ENCODE measurements around the gene PPIL1. TPM values are rescaled to one million over a fixed set of nuclear protein-coding genes. Genes with fewer than 3 reads are reported as not detected.
A peak's percentile ranks its signal among the peaks of the same experiment; 100 is the strongest.

The PPIL1 gene
- total RNA-seq, 1 experiment from 2014 or later, result 91.1 TPM

GRCh38 chr6:36825994-36826393 is 48.6 kb downstream of the PPIL1 start:
- Histone ChIP-seq H3K36me3 (replicated peaks; ENCODE audit: control insufficient read depth, insufficient read depth, low read length) (no peaks in the 10 kb centered on the region), H3K27me3 (ENCODE audit: control insufficient read depth, insufficient read depth, low read length) (no peaks in the 10 kb centered on the region), H3K4me3 (ENCODE audit: insufficient read depth, low read depth, low read length) (no peak overlapping the region)
- DNase-seq, result no peak

- Histone ChIP-seq H3K36me3 (replicated peaks; ENCODE audit: control insufficient read depth, insufficient read depth, low read length) (no peaks in the 10 kb centered on the region), H3K27me3 (ENCODE audit: control insufficient read depth, insufficient read depth, low read length) (no peaks in the 10 kb centered on the region), H3K4me3 (ENCODE audit: insufficient read depth, low read depth, low read length) (no peak overlapping the region)
- no peak for DNase-seq
Measured at GRCh38 chr6:36825452-36825851, 49.2 kb downstream of the PPIL1 start.

DNA sequence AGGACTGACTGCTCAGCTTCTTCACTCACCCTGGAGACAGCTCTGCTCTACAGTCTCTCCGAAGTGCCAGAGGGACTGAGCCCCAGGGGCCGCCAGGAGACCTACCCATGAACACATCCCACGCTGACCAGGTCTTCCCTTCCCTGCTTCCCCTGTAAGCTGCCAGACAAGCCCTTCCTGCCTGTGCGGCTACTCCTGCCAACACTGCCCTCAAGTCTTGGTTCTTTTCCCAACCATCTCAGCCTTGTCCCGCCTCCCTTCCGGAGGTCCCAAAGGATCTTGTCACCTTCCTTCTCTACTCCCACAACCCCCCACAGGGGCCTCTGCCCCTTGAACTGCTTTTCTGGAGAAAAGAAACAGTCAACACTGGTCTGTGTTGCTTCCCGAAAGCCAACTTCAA is 50.4 kb downstream of the PPIL1 start:
- no peaks in the 10 kb centered on the region for H3K27me3 ChIP-seq (ENCODE audit: control insufficient read depth, insufficient read depth, low read length)

GRCh38 chr6:36823421-36824096 is 51.0 kb downstream of the PPIL1 start:
- Histone ChIP-seq H3K27me3 (ENCODE audit: control insufficient read depth, insufficient read depth, low read length) (no peaks in the 10 kb centered on the region), H3K4me3 (ENCODE audit: insufficient read depth, low read depth, low read length) (no peak overlapping the region), H3K36me3 (replicated peaks; ENCODE audit: control insufficient read depth, insufficient read depth, low read length) (no peaks in the 10 kb centered on the region)
- no peak for DNase-seq

More for the DNA sequence above, 50.4 kb downstream of the PPIL1 start:
- no peaks in the 10 kb centered on the region for H3K36me3 ChIP-seq (replicated peaks; ENCODE audit: control insufficient read depth, insufficient read depth, low read length)
- no peak overlapping the region for H3K4me3 ChIP-seq (ENCODE audit: insufficient read depth, low read depth, low read length)
- DNase-seq, result no peak

GRCh38 chr6:36822506-36823269 is 51.9 kb downstream of the PPIL1 start:
- H3K36me3 ChIP-seq (replicated peaks; ENCODE audit: control insufficient read depth, insufficient read depth, low read length), result no peaks in the 10 kb centered on the region
- no peaks in the 10 kb centered on the region for H3K27me3 ChIP-seq (ENCODE audit: control insufficient read depth, insufficient read depth, low read length)
- H3K4me3 ChIP-seq (ENCODE audit: insufficient read depth, low read depth, low read length), result no peak overlapping the region
- no peak for DNase-seq

DNA sequence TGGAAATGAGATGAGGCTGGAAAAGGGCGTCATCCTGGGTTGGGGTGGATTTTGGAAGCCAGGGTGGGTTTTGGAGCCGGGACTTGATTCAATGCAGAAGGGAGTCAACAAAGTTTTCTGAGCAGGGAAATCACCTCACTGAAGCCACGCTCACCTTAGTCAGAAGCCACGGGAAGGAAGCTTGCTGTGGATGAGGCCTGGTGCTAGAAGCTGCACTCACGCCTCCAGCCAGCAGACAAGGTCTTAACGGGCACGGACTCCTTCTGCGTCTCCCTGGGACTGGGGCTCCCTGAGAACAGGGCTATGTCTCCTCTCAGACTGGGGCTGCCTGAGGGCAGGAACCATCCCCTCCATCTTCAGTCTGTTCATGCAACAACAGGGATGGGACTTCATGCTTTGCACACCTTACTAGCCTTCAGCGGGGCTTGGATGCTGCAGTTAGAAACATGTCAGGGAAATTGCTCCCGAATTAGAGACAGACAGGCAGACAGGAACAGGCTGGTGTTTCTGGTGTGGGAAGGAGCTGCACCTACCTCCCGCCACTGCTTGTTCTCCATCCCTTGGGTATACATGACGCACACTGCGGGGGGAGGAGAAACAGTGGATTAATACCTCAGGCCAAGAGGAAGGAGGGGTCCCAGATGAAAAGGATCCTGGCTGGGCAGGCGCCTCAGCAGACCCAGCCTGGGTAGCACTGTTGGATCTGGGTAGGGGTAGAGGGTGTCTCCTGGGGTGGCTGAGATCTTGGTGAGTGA is 52.8 kb downstream of the PPIL1 start:
- Histone ChIP-seq H3K27me3 (ENCODE audit: control insufficient read depth, insufficient read depth, low read length) (no peaks in the 10 kb centered on the region), H3K36me3 (replicated peaks; ENCODE audit: control insufficient read depth, insufficient read depth, low read length) (no peaks in the 10 kb centered on the region), H3K4me3 (ENCODE audit: insufficient read depth, low read depth, low read length) (no peak overlapping the region)
- no peak for DNase-seq

- H3K27me3 ChIP-seq (ENCODE audit: control insufficient read depth, insufficient read depth, low read length), result no peaks in the 10 kb centered on the region
- DNase-seq, result peak; percentile 71
- no peaks in the 10 kb centered on the region for H3K36me3 ChIP-seq (replicated peaks; ENCODE audit: control insufficient read depth, insufficient read depth, low read length)
- no peak overlapping the region for H3K4me3 ChIP-seq (ENCODE audit: insufficient read depth, low read depth, low read length)
Measured at GRCh38 chr6:36820700-36821580, 53.7 kb downstream of the PPIL1 start.

DNA sequence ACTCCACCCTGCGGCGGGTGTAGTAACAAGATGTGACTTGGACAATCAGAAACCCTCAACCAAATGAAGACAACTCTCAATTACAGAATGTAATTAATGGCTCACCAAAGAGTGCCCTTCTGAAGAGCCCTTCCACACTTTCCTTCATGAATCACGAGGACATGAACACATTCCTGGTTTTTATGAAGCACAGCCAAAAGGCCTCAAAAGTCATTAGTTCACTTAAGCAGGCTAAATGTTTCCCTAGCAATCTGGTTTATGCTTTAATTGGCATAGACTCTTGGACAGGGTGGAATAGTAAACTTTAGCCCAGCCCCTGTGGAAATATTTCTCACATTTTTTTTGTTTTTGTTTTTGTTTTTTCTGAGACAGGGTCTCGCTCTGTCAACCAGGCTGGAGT is 55.8 kb downstream of the PPIL1 start:
- H3K4me3 ChIP-seq (ENCODE audit: insufficient read depth, low read depth, low read length), result no peak overlapping the region
- H3K27me3 ChIP-seq (ENCODE audit: control insufficient read depth, insufficient read depth, low read length), result no peaks in the 10 kb centered on the region
- no peaks in the 10 kb centered on the region for H3K36me3 ChIP-seq (replicated peaks; ENCODE audit: control insufficient read depth, insufficient read depth, low read length)
- DNase-seq, result no peak

GRCh38 chr6:36817847-36818246 is 56.8 kb downstream of the PPIL1 start:
- Histone ChIP-seq H3K4me3 (ENCODE audit: insufficient read depth, low read depth, low read length) (no peak overlapping the region), H3K27me3 (ENCODE audit: control insufficient read depth, insufficient read depth, low read length) (no peaks in the 10 kb centered on the region), H3K36me3 (replicated peaks; ENCODE audit: control insufficient read depth, insufficient read depth, low read length) (no peaks in the 10 kb centered on the region)
- no peak for DNase-seq

DNA sequence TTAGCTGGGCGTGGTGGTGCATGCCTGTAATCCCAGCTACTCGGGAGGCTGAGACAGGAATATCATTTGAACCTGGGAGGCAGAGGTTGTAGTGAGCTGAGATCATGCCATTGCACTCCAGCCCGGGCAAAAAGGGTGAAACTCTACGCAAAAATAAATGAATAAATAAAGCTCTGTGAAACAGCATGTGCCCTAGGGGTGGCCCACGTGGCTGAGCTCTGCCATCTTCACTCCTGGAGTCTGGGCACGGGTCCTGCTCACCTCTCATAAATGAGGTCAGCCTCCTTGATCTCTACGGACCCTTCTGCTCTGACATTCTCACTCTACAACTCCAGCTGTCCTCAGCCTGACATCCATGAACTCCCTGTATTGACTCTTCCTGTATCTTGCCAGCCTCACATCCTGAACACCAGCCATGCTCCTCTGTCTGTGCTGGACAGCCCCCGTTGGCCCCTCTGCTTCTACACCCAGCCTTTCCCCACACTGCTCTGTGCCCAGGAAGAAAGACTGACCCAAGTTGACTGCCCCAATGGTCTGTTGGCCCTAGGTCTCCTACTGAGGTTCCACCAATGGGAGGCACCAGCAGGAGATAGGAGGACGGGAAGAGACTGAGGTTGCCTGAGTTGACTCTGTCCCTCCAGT is 57.3 kb downstream of the PPIL1 start:
- no peaks in the 10 kb centered on the region for H3K27me3 ChIP-seq (ENCODE audit: control insufficient read depth, insufficient read depth, low read length)
- no peak for DNase-seq
- no peak overlapping the region for H3K4me3 ChIP-seq (ENCODE audit: insufficient read depth, low read depth, low read length)
- no peaks in the 10 kb centered on the region for H3K36me3 ChIP-seq (replicated peaks; ENCODE audit: control insufficient read depth, insufficient read depth, low read length)

GRCh38 chr6:36815962-36816735 is 58.5 kb downstream of the PPIL1 start:
- no peak for DNase-seq
- Histone ChIP-seq H3K36me3 (replicated peaks; ENCODE audit: control insufficient read depth, insufficient read depth, low read length) (no peaks in the 10 kb centered on the region), H3K27me3 (ENCODE audit: control insufficient read depth, insufficient read depth, low read length) (no peaks in the 10 kb centered on the region), H3K4me3 (ENCODE audit: insufficient read depth, low read depth, low read length) (no peak overlapping the region)

DNA sequence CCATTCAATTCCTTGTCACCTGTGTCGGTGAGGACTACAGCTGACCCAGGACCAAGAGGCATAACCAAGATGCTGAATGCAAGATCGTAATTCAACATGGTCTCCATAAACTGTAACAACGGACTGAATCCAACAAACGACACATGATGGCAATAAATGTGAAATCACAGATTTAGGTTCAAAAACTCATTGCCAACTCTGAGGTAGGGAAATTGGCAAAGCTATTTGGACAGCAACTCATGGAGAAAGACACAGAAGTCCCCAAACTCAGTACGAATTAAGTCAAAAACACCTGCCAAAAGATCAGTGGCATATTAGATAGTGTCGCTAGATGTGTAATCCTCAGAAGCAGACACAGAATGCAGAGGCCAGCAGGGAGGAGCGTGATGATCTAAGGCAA is 60.4 kb downstream of the PPIL1 start:
- no peaks in the 10 kb centered on the region for H3K36me3 ChIP-seq (replicated peaks; ENCODE audit: control insufficient read depth, insufficient read depth, low read length)
- no peak overlapping the region for H3K4me3 ChIP-seq (ENCODE audit: insufficient read depth, low read depth, low read length)
- no peaks in the 10 kb centered on the region for H3K27me3 ChIP-seq (ENCODE audit: control insufficient read depth, insufficient read depth, low read length)
- DNase-seq, result no peak

GRCh38 chr6:36813526-36813925 is 61.1 kb downstream of the PPIL1 start:
- H3K4me3 ChIP-seq (ENCODE audit: insufficient read depth, low read depth, low read length), result no peak overlapping the region
- no peak for DNase-seq
- no peaks in the 10 kb centered on the region for H3K27me3 ChIP-seq (ENCODE audit: control insufficient read depth, insufficient read depth, low read length)
- H3K36me3 ChIP-seq (replicated peaks; ENCODE audit: control insufficient read depth, insufficient read depth, low read length), result no peaks in the 10 kb centered on the region

All from H7 (cell line).